H9 (cell line): ENCODE data around the gene HSPH1. TPM values are rescaled to one million over a fixed set of nuclear protein-coding genes. Genes with fewer than 3 reads are reported as not detected.

ENCODE experiments used
- DNase-seq: peaks from one replicate; pipeline ENCODE4 v3.0.0-alpha.2; 2017
- H2AFZ ChIP-seq: one replicate; pipeline ENCODE4 v1.6.1; 2013; ENCODE audit warnings: mild to moderate bottlenecking, low read length, control low read depth, moderate library complexity
- H2AK5ac ChIP-seq: 2 replicates; pipeline ENCODE4 v1.6.1; 2013; ENCODE audit warnings: low read length, control low read depth, mixed read lengths; ENCODE audit not compliant: insufficient read length
- H2BK120ac ChIP-seq: one replicate; pipeline ENCODE4 v1.6.1; 2013; ENCODE audit warnings: low read depth, mild to moderate bottlenecking, low read length, control low read depth, inconsistent platforms; ENCODE audit not compliant: poor library complexity, severe bottlenecking
- H2BK12ac ChIP-seq: 2 replicates; pipeline ENCODE4 v1.6.1; 2013; ENCODE audit warnings: low read length, control low read depth, mixed read lengths, low read depth; ENCODE audit not compliant: insufficient read length
- H2BK15ac ChIP-seq: 2 replicates; pipeline ENCODE4 v1.6.1; 2013; ENCODE audit warnings: low read depth, low read length, control low read depth
- H2BK20ac ChIP-seq: one replicate; pipeline ENCODE4 v1.6.1; 2013; ENCODE audit warnings: low read depth, mild to moderate bottlenecking, low read length, control low read depth, inconsistent platforms; ENCODE audit not compliant: poor library complexity, severe bottlenecking
- H2BK5ac ChIP-seq: 2 replicates; pipeline ENCODE4 v1.6.1; 2013; ENCODE audit warnings: low read length, control low read depth, mixed read lengths; ENCODE audit not compliant: insufficient read length
- H3K14ac ChIP-seq: 2 replicates; pipeline ENCODE4 v1.6.1; 2013; ENCODE audit warnings: low read length, control low read depth; ENCODE audit not compliant: insufficient read depth
- H3K18ac ChIP-seq: 2 replicates; pipeline ENCODE4 v1.6.1; 2013; ENCODE audit warnings: low read depth, mild to moderate bottlenecking, mixed read lengths, low read length, control low read depth; ENCODE audit not compliant: insufficient read length
- H3K23ac ChIP-seq: 2 replicates; pipeline ENCODE4 v1.6.1; 2013; ENCODE audit warnings: low read length, control low read depth, mixed read lengths, low read depth; ENCODE audit not compliant: insufficient read length
- H3K23me2 ChIP-seq: 2 replicates; pipeline ENCODE4 v1.6.1; 2013; ENCODE audit warnings: low read depth, mild to moderate bottlenecking, mixed read lengths, low read length, control low read depth; ENCODE audit not compliant: insufficient read length, poor library complexity, severe bottlenecking
- H3K27ac ChIP-seq: 2 replicates; pipeline ENCODE4 v1.5.1; 2013; ENCODE audit warnings: low read length, control low read depth, mixed read lengths, low read depth; ENCODE audit not compliant: insufficient read length
- H3K27me3 ChIP-seq: 2 replicates; pipeline ENCODE4 v1.6.1; 2013; ENCODE audit warnings: low read length, control low read depth, inconsistent platforms; ENCODE audit not compliant: insufficient read depth
- H3K4ac ChIP-seq: 2 replicates; pipeline ENCODE4 v1.6.1; 2013; ENCODE audit warnings: low read depth, mild to moderate bottlenecking, control low read depth, inconsistent platforms, low read length, moderate library complexity
- H3K4me1 ChIP-seq: 2 replicates; pipeline ENCODE4 v1.6.1; 2013; ENCODE audit warnings: low read length, control low read depth, inconsistent platforms; ENCODE audit not compliant: insufficient read depth
- H3K4me2 ChIP-seq: 2 replicates; pipeline ENCODE4 v1.6.1; 2013; ENCODE audit warnings: low read length, control low read depth, mixed read lengths; ENCODE audit not compliant: insufficient read length, insufficient read depth
- H3K56ac ChIP-seq: 2 replicates; pipeline ENCODE4 v1.6.1; 2013; ENCODE audit warnings: low read depth, mild to moderate bottlenecking, mixed read lengths, low read length, control low read depth; ENCODE audit not compliant: insufficient read length
- H3K79me1 ChIP-seq: 2 replicates; pipeline ENCODE4 v1.6.1; 2013; ENCODE audit warnings: low read depth, mild to moderate bottlenecking, moderate library complexity, low read length, control low read depth, inconsistent platforms; ENCODE audit not compliant: insufficient read depth, poor library complexity, severe bottlenecking
- H3K79me2 ChIP-seq: 2 replicates; pipeline ENCODE4 v1.6.1; 2013; ENCODE audit warnings: low read length, control low read depth, inconsistent platforms; ENCODE audit not compliant: insufficient read depth
- H3K9ac ChIP-seq: 2 replicates; pipeline ENCODE4 v1.6.1; 2013; ENCODE audit warnings: low read length, control low read depth, mixed read lengths; ENCODE audit not compliant: insufficient read length; ENCODE audit errors: extremely low read depth
- H3K9me3 ChIP-seq: one replicate; pipeline ENCODE4 v1.6.1; 2013; ENCODE audit warnings: low read depth, low read length, inconsistent platforms; ENCODE audit not compliant: control insufficient read depth
- H3T11ph ChIP-seq: one replicate; pipeline ENCODE4 v1.6.1; 2013; ENCODE audit warnings: mild to moderate bottlenecking, low read length, control low read depth, inconsistent platforms
- H4K20me1 ChIP-seq: one replicate; pipeline ENCODE4 v1.6.1; 2013; ENCODE audit not compliant: control insufficient read depth, insufficient read length, insufficient read depth
- H4K5ac ChIP-seq: 2 replicates; pipeline ENCODE4 v1.6.1; 2013; ENCODE audit warnings: low read depth, mild to moderate bottlenecking, mixed read lengths, low read length, control low read depth; ENCODE audit not compliant: insufficient read length
- H4K8ac ChIP-seq: replicated peaks from 2 replicates; pipeline ENCODE4 v1.6.1; 2013; ENCODE audit warnings: low read length, control low read depth, mixed read lengths, low read depth; ENCODE audit not compliant: insufficient read length
- H4K91ac ChIP-seq: 2 replicates; pipeline ENCODE4 v1.6.1; 2013; ENCODE audit warnings: low read depth, mild to moderate bottlenecking, moderate library complexity, mixed read lengths, low read length, control low read depth; ENCODE audit not compliant: insufficient read length
- H3K27ac Mint-ChIP-seq, 3 experiments: 2 replicates in 2 of 3; 3 replicates in 1 of 3; pipeline ENCODE4 v1.8.0; 2020 to 2021; ENCODE audit warnings: mixed read lengths in 3 of 3, mild to moderate bottlenecking in 1 of 3, moderate library complexity in 1 of 3
- H3K27me3 Mint-ChIP-seq: 2 replicates; pipeline ENCODE4 v1.8.0; 2021; ENCODE audit warnings: low read depth, mild to moderate bottlenecking, moderate library complexity, mixed read lengths
- H3K36me3 Mint-ChIP-seq, 3 experiments: 2 replicates in 2 of 3; 3 replicates in 1 of 3; pipeline ENCODE4 v1.8.0; 2020 to 2021; ENCODE audit warnings: low read depth in 3 of 3, mixed read lengths in 3 of 3; ENCODE audit not compliant: insufficient read depth in 1 of 3
- H3K4me1 Mint-ChIP-seq, 2 experiments: 2 replicates each; pipeline ENCODE4 v1.8.0; 2020; ENCODE audit warnings: mixed read lengths in 2 of 2
- H3K4me3 Mint-ChIP-seq, 2 experiments: 2 replicates in 1 of 2; 3 replicates in 1 of 2; pipeline ENCODE4 v1.8.0; 2020 to 2021; ENCODE audit warnings: mild to moderate bottlenecking in 2 of 2, mixed read lengths in 2 of 2, moderate library complexity in 1 of 2
- H3K9me3 Mint-ChIP-seq, 2 experiments: 2 replicates in 1 of 2; 3 replicates in 1 of 2; pipeline ENCODE4 v1.8.0; 2020; ENCODE audit warnings: mild to moderate bottlenecking in 2 of 2, mixed read lengths in 2 of 2, moderate library complexity in 1 of 2
- WGBS: extraction: QIAGEN DNeasy Blood & Tissue Kit; methylation state at CpG from one replicate; pipeline ENCODE4 v1.1.7; 2013; ENCODE audit warnings: missing lambda C conversion rate, low lambda C conversion rate, mixed read lengths; ENCODE audit not compliant: insufficient read length; ENCODE audit errors: extremely low coverage; 5-methylcytosine and 5-hydroxymethylcytosine counted together
- total RNA-seq: library from RNA; stranded (reverse); gene quantifications from 2 replicates; pipeline ENCODE4 v1.2.1, GENCODE V29; 2021
- TF ChIP-seq, protein P1 (sequence below): fragments of 200-600 bp; sonication (generic); conservative IDR thresholded peaks from 3 replicates; pipeline ENCODE4 v1.8.0; 2021; ENCODE audit warnings: antibody characterized with exemption, mild to moderate bottlenecking

The HSPH1 gene
- total RNA-seq, 1 experiment from 2014 or later = 141 TPM

DNA sequence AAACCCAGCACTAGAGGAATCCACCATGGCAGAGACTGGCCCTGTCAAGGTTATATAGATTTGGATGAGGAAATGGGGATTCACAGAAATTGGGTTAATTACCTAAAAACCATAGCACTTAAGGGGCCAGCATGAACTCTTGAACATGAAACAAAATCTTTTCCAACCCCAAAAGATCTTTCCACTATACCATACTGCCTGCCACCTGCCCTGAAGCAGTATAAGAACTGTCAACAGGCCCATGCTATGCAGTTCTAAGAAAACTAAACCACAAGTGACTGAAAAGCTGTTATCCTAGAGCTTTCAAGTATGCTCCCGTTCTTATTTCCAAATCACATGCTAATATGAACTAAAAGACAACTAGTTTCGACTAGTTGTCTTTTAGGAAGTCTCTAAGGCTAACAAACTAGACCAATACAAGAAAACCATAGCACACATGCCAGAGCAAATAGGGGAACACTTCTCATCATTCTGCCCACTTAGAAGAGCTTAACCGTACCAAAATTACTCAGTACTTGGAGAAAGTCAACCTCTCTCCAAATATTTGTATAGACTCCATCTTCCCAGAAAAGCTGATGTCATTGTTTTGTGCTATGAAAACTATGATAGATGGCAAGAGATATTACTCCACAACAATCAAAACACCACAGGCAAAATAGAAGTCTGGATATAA lies 27.5 kb downstream of the HSPH1 start:
- Mint-ChIP-seq H3K27me3 (no peaks in the 10 kb centered on the region; the same call in none of the 2 replicates), H3K36me3 (peaks cover 18 to 34% (median 32%) of the 10 kb centered on the region in 3 experiments; a peak in 6 of 7 replicates), H3K27ac (0 out of 7 replicates have a peak overlapping the region, but pooled peaks of 1 of the 3 experiments have one; percentile 14), H3K9me3 (no peaks in the 10 kb centered on the region), H3K4me3 (no peak overlapping the region), H3K4me1 (peaks cover 8 to 10% of the 10 kb centered on the region in 2 experiments)
- no peak overlapping the region for H4K5ac ChIP-seq
- no peak overlapping the region for H3K56ac ChIP-seq
- H2BK120ac ChIP-seq = no peak overlapping the region
- no peak overlapping the region for H2BK20ac ChIP-seq
- H2BK15ac ChIP-seq = no peak overlapping the region
- no peak overlapping the region for H3K4me2 ChIP-seq
- no peak overlapping the region for H3K18ac ChIP-seq
- no peak overlapping the region for H2AFZ ChIP-seq
- no peak overlapping the region for H3K9ac ChIP-seq
- H3K27ac ChIP-seq = no peak overlapping the region
- TF ChIP-seq, protein P1, sequence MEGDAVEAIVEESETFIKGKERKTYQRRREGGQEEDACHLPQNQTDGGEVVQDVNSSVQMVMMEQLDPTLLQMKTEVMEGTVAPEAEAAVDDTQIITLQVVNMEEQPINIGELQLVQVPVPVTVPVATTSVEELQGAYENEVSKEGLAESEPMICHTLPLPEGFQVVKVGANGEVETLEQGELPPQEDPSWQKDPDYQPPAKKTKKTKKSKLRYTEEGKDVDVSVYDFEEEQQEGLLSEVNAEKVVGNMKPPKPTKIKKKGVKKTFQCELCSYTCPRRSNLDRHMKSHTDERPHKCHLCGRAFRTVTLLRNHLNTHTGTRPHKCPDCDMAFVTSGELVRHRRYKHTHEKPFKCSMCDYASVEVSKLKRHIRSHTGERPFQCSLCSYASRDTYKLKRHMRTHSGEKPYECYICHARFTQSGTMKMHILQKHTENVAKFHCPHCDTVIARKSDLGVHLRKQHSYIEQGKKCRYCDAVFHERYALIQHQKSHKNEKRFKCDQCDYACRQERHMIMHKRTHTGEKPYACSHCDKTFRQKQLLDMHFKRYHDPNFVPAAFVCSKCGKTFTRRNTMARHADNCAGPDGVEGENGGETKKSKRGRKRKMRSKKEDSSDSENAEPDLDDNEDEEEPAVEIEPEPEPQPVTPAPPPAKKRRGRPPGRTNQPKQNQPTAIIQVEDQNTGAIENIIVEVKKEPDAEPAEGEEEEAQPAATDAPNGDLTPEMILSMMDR = no peak
- H4K20me1 ChIP-seq = no peaks in the 10 kb centered on the region
- H3K4me1 ChIP-seq = no peaks in the 10 kb centered on the region
- no peaks in the 10 kb centered on the region for H3K27me3 ChIP-seq
- no peak overlapping the region for H3K14ac ChIP-seq
- no peaks in the 10 kb centered on the region for H3K9me3 ChIP-seq
- no peaks in the 10 kb centered on the region for H3K79me1 ChIP-seq
- no peak overlapping the region for H4K8ac ChIP-seq
- H2AK5ac ChIP-seq = no peak overlapping the region
- H2BK12ac ChIP-seq = no peak overlapping the region
- no peaks in the 10 kb centered on the region for H3K23me2 ChIP-seq
- H3K79me2 ChIP-seq = no peaks in the 10 kb centered on the region
- no peak for DNase-seq
- H3K4ac ChIP-seq = no peak overlapping the region
- no peak overlapping the region for H4K91ac ChIP-seq
- H3T11ph ChIP-seq = no peak overlapping the region
- H2BK5ac ChIP-seq = no peak overlapping the region
- WGBS = no CpG with 5 or more reads among the region's 3 CpGs
- no peak overlapping the region for H3K23ac ChIP-seq
